Stimulated activated naive CD8-positive, alpha-beta T cell treated with anti-CD3 and anti-CD28 coated beads, Interleukin-15, amount 100 ng/mL, for 72 hours (primary cell): ENCODE measurements around the gene CASP6.

Experiments used
- ATAC-seq: fragments of 150-1000 bp; cut with Tn5 transposase; 2 replicates; pipeline ENCODE4 v1.10.0; 2021; ENCODE audit warnings: mild to moderate bottlenecking, moderate library complexity
- DNase-seq, 2 donors: peaks; one replicate each; pipeline ENCODE4 v3.0.0; 2021 to 2022
- H3K27ac Mint-ChIP-seq, 2 donors: one replicate each; pipeline ENCODE4 v1.8.0; 2022; ENCODE audit warnings: mild to moderate bottlenecking in 2 of 2, mixed read lengths in 2 of 2, moderate library complexity in 2 of 2
- H3K27me3 Mint-ChIP-seq: one replicate; pipeline ENCODE4 v1.8.0; 2022; ENCODE audit warnings: mixed read lengths
- H3K4me1 Mint-ChIP-seq: one replicate; pipeline ENCODE4 v1.8.0; 2022; ENCODE audit warnings: mild to moderate bottlenecking, mixed read lengths
- H3K4me3 Mint-ChIP-seq, 2 donors: one replicate each; pipeline ENCODE4 v1.8.0; 2022; ENCODE audit warnings: mild to moderate bottlenecking in 2 of 2, mixed read lengths in 2 of 2, moderate library complexity in 1 of 2
- H3K9me3 Mint-ChIP-seq, 2 donors: one replicate each; pipeline ENCODE4 v1.8.0; 2022; ENCODE audit warnings: mixed read lengths in 2 of 2

The CASP6 gene

GRCh38 chr4:109702950-109703663 lies at the start of gene CASP6:
Gene CASP6 (minus strand): TSS chr4:109703445. CDS start chr4:109703395, 50 bp downstream.
- ATAC-seq (peak; percentile 88), DNase-seq (peak; percentile 81 to 84)
- H3K4me1 Mint-ChIP-seq, result peaks cover 44% of the 10 kb centered on the region
- H3K4me3 Mint-ChIP-seq, result peak within 1 kb of the TSS; percentile 89 to 90
- H3K27me3 Mint-ChIP-seq, result no peaks in the 10 kb centered on the region
- H3K27ac Mint-ChIP-seq, result peak within 1 kb of the TSS; percentile 97 to 99
- H3K9me3 Mint-ChIP-seq, result no peaks in the 10 kb centered on the region

DNA sequence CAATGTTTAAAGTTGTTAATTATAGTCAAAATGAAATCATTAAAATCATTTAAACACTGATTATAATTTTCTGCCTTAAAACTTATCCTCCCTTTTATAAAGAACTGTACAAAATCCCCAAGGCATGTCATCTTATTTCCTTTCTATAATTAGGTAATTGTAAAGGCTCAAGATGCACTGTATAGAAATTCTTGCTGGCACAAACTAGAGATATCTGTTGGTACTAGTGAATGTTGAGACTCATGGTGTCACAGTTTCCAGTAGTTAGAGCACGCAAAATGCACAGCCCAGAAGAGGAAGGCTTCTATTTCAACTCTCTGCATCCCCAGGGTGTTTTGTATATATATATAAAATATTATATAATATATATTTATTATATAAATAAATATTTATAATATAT lies 49.3 kb upstream of the CASP6 start:
- Mint-ChIP-seq H3K9me3 (no peaks in the 10 kb centered on the region), H3K4me1 (no peaks in the 10 kb centered on the region), H3K27me3 (no peaks in the 10 kb centered on the region), H3K27ac (no peak overlapping the region), H3K4me3 (no peak overlapping the region)
- no peak for DNase-seq
- peak; percentile 52 for ATAC-seq

GRCh38 chr4:109751852-109752251 lies 48.6 kb upstream of the CASP6 start:
- H3K4me3 Mint-ChIP-seq, result no peak overlapping the region

DNA sequence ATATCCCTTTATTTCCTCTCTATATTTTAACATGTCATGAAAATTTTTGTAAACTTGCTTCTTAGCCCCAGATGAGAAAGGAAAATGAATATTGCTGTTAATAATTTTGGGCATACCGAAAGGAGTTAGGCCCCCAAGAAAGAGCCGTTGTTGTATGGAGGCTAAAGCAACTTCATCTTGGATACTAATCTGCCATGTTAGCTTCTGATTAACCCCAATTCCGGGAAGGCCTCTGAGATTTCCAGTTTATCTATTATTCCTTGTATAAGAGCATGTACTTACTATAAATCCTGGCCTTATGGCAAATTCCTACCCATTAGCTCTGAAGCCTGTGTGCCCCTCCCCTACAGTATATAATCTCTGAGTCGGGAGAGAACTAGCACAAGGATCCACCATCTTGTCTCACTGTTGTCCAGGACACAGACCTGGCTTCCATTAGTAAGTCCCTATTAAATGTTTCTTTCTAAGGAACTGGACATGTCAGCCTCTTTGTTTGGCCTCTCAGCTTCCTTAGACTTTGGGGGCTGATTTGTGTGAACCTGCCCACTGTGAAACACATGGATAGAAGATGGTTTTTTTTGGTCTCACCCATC lies 47.5 kb upstream of the CASP6 start:
- Mint-ChIP-seq H3K9me3 (no peaks in the 10 kb centered on the region), H3K4me3 (no peak overlapping the region), H3K27me3 (no peaks in the 10 kb centered on the region), H3K27ac (no peak overlapping the region), H3K4me1 (no peaks in the 10 kb centered on the region)
- ATAC-seq, result no peak
- DNase-seq, result no peak

More at GRCh38 chr4:109751852-109752251, 48.6 kb upstream of the CASP6 start:
- DNase-seq (no peak), ATAC-seq (no peak)
- H3K27ac Mint-ChIP-seq, result no peak overlapping the region
- no peaks in the 10 kb centered on the region for H3K9me3 Mint-ChIP-seq
- H3K4me1 Mint-ChIP-seq, result no peaks in the 10 kb centered on the region
- H3K27me3 Mint-ChIP-seq, result no peaks in the 10 kb centered on the region

- Mint-ChIP-seq H3K27ac (no peak overlapping the region), H3K27me3 (no peaks in the 10 kb centered on the region), H3K4me3 (no peak overlapping the region), H3K4me1 (no peaks in the 10 kb centered on the region), H3K9me3 (no peaks in the 10 kb centered on the region)
- DNase-seq (no peak), ATAC-seq (no peak)
Measured at GRCh38 chr4:109749388-109750082, 46.3 kb upstream of the CASP6 start.

DNA sequence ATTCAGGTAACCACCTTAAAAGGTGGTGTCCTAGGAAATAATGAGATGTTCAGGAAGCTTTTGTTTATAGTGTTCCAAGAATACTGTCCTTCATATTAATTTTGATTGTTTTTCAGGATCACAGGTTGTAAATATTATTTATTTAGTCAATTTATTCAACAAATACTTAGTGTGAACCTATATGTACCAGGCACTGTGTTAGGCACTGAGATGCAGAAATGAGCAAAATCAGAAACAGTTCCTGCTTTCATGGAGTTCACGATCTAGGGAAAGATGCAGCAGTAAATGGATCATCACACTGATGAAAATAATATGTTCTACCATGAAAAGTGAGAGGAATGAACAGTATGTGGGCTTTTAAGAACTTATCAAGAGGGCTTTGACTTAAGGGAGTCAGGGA lies 44.9 kb upstream of the CASP6 start:
- ATAC-seq (no peak), DNase-seq (no peak)
- H3K27ac Mint-ChIP-seq, result no peak overlapping the region
- H3K27me3 Mint-ChIP-seq, result no peaks in the 10 kb centered on the region
- no peak overlapping the region for H3K4me3 Mint-ChIP-seq
- H3K9me3 Mint-ChIP-seq, result no peaks in the 10 kb centered on the region
- H3K4me1 Mint-ChIP-seq, result no peaks in the 10 kb centered on the region

DNA sequence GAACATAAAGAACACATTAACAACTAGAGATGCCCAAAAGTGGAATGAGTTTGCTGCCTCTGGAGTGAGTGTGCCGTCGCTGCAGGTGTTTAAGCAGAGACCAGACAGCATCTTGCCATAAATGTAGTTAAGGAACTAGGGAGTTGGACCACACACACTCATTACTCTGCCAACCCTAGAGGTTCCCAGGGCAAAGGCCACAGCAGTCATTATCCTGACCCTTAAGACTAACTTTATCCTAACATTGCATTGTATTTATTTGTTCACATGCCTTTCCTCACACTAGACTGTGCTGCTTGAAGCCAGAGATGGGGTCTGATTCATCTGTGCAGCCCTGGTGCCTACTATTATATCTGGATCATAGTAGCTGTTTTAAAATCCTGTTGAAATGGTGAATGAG lies 43.5 kb upstream of the CASP6 start:
- Mint-ChIP-seq H3K4me1 (no peaks in the 10 kb centered on the region), H3K27me3 (no peaks in the 10 kb centered on the region), H3K27ac (no peak overlapping the region), H3K9me3 (no peaks in the 10 kb centered on the region), H3K4me3 (no peak overlapping the region)
- ATAC-seq, result no peak
- DNase-seq, result no peak

DNA sequence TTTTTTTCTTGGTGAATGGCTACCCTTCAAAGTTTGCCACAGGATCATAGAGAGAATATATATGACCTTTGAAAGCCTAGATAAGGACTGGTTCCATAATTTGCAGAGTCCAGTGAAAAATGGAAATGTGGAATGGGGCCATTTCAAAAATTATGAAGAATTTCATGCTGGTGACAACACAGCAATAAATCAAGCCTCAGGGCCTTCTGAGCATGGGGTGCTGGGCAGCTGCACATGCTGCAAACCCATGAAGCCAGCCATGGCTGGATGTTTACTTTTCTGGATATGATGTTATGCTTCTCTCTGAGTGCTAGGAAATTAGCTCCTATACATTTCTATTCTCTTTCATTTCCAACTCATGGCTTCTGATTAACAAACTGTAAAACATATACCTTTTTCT lies 42.6 kb upstream of the CASP6 start:
- Mint-ChIP-seq H3K27ac (no peak overlapping the region), H3K9me3 (no peaks in the 10 kb centered on the region), H3K4me3 (no peak overlapping the region), H3K27me3 (no peaks in the 10 kb centered on the region), H3K4me1 (no peaks in the 10 kb centered on the region)
- ATAC-seq, result no peak
- DNase-seq, result no peak

DNA sequence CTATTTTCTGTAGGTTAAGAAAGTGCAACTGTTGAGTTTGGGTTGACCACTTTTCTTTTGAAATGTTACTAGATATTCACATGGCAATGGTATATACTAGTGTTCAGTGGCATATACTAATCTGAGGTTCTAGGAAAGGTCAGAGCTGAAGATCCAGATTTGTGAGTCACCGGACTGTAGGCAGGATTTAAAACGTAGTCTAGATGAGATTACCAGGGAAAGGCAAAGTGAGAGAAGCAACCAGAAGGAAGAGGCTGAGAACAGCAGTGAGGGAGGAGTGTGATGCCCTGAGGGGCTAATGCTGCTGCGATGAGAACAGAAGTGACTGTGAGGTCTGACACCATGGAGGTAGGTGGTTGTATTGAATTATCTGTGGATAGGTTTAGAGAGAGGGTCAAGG lies 36.3 kb upstream of the CASP6 start:
- Mint-ChIP-seq H3K4me3 (no peak overlapping the region), H3K27me3 (no peaks in the 10 kb centered on the region), H3K9me3 (no peaks in the 10 kb centered on the region), H3K4me1 (no peaks in the 10 kb centered on the region), H3K27ac (no peak overlapping the region)
- ATAC-seq (no peak), DNase-seq (no peak)

DNA sequence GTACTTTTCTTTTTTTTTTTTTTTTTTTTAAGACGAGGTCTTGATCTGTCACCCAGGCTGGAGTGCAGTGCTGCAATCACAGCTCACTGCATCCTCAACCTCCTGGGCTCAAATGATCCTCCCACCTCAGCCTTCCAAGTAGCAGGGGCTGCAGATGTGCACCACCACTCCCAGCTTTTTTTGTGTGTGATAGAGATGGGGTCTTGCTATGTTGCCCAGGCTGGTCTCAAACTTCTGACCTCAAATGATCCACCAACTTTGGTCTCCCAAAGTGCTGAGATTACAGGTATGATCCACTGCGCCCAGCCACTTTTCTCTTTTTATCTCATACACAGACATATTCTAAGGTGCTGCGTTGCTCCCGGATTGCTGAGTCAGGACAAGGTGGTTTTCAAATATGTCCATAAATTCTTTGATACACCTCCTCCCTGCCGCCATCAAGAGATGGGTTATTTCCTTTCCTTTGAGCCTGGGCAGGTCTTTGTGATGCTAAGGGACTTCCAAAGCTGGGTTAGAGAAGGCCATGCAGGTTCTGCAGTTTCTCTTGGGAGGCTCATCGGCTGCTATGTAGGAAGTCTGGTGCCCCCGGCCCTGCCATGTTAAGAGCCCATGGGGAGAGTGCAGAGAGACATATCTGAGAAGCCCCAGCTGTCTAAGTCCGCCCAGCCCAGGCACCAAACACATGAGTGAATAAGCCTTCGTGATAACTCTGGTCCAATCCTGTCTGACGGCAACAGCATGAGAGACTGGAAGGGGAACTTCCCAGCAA lies 35.0 kb upstream of the CASP6 start:
- Mint-ChIP-seq H3K4me3 (no peak overlapping the region), H3K27ac (no peak overlapping the region), H3K9me3 (no peaks in the 10 kb centered on the region), H3K4me1 (no peaks in the 10 kb centered on the region), H3K27me3 (no peaks in the 10 kb centered on the region)
- ATAC-seq (no peak), DNase-seq (no peak)

DNA sequence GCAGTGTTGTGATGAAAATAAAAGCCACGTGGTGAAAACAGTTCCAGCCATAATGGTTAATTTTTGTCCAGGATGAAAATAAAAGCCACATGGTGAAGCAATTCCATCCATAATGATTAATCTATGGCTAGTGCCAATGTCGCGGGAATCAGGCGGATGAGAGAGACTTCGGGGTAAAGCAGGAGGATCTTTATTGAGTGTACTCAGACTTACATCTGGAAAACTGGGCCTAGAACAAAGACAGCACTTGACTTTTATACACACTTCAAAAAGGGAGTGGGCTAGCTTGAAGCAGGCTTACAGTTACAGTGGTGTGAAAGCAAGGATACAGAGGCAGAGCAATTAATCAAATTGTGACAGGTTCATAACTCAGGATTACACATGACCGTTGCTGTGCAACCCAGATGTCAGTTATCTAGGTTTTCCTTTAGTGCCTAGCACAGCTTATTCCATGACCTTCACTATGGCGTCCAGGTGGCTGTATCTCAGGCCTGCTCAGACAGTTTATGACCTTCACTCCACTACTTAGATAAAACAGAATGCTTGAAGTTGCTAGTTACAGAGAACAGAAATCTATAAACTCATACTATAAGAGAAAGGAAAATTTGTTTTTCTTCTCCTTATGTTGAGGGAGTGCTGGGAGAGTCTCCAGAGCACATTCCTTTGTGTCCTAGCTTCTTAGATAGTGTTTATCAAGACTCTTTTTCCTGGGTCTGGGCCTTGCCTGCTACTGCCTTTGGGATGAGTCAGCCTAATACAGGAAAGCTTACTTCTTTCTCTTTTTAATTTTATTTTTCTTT lies 32.5 kb upstream of the CASP6 start:
- DNase-seq, result no peak

GRCh38 chr4:109733728-109734127 lies 30.5 kb upstream of the CASP6 start:
- no peak for ATAC-seq
- no peak overlapping the region for H3K27ac Mint-ChIP-seq
- peaks cover 2% of the 10 kb centered on the region for H3K4me1 Mint-ChIP-seq
- H3K9me3 Mint-ChIP-seq, result no peaks in the 10 kb centered on the region
- H3K4me3 Mint-ChIP-seq, result no peak overlapping the region
- H3K27me3 Mint-ChIP-seq, result no peaks in the 10 kb centered on the region
- no peak for DNase-seq

More for the DNA sequence above, 32.5 kb upstream of the CASP6 start:
- Mint-ChIP-seq H3K27me3 (no peaks in the 10 kb centered on the region), H3K9me3 (no peaks in the 10 kb centered on the region), H3K4me3 (no peak overlapping the region), H3K4me1 (no peaks in the 10 kb centered on the region), H3K27ac (no peak overlapping the region)
- ATAC-seq, result no peak

- H3K27me3 Mint-ChIP-seq, result no peaks in the 10 kb centered on the region
- no peak for ATAC-seq
- no peaks in the 10 kb centered on the region for H3K9me3 Mint-ChIP-seq
- peak overlapping the region; percentile 24 to 91 for H3K27ac Mint-ChIP-seq
- H3K4me3 Mint-ChIP-seq, result peak overlapping the region; percentile 81 to 84
- peaks cover 26% of the 10 kb centered on the region for H3K4me1 Mint-ChIP-seq
- no peak for DNase-seq
Measured at GRCh38 chr4:109730619-109731545, 27.6 kb upstream of the CASP6 start.
